Mesenchymal stem cell (in vitro differentiated cells and primary cell): ENCODE measurements around the gene PDE1A.

Experiments
- DNase-seq: peaks from one replicate; pipeline ENCODE4 v3.0.0-alpha.2; 2013
- H2AFZ ChIP-seq: one replicate; pipeline ENCODE4 v1.6.1; 2013; ENCODE audit warnings: low read depth, mild to moderate bottlenecking, control low read depth, inconsistent platforms, low read length, moderate library complexity
- H2AK5ac ChIP-seq: 2 replicates; pipeline ENCODE4 v1.6.1; 2013; ENCODE audit warnings: low read length, moderate library complexity, mild to moderate bottlenecking, inconsistent platforms; ENCODE audit not compliant: severe bottlenecking
- H2BK120ac ChIP-seq: one replicate; pipeline ENCODE4 v1.6.1; 2013; ENCODE audit warnings: low read depth, mild to moderate bottlenecking, inconsistent platforms, low read length, moderate library complexity
- H2BK12ac ChIP-seq, 2 experiments: one replicate each; pipeline ENCODE4 v1.6.1; 2013; ENCODE audit warnings: inconsistent platforms in 2 of 2, low read length in 2 of 2, mild to moderate bottlenecking in 2 of 2, moderate library complexity in 2 of 2, control low read depth in 1 of 2
- H2BK15ac ChIP-seq: one replicate; pipeline ENCODE4 v1.6.1; 2013; ENCODE audit warnings: mild to moderate bottlenecking, low read depth, inconsistent platforms; ENCODE audit not compliant: poor library complexity, severe bottlenecking
- H2BK5ac ChIP-seq: 2 replicates; pipeline ENCODE4 v1.6.1; 2013; ENCODE audit warnings: low read depth, mild to moderate bottlenecking, low read length, control low read depth, inconsistent platforms; ENCODE audit not compliant: poor library complexity, severe bottlenecking
- H3K14ac ChIP-seq, 2 experiments: one replicate each; pipeline ENCODE4 v1.6.1; 2013; ENCODE audit warnings: inconsistent platforms in 2 of 2, low read length in 2 of 2, control low read depth in 1 of 2, mild to moderate bottlenecking in 1 of 2, moderate library complexity in 1 of 2
- H3K18ac ChIP-seq, 2 experiments: one replicate each; pipeline ENCODE4 v1.6.1; 2013; ENCODE audit warnings: inconsistent platforms in 2 of 2, low read length in 2 of 2, control low read depth in 1 of 2, low read depth in 1 of 2, mild to moderate bottlenecking in 1 of 2
- H3K23ac ChIP-seq, 2 experiments: one replicate each; pipeline ENCODE4 v1.6.1; 2013; ENCODE audit warnings: inconsistent platforms in 2 of 2, low read length in 2 of 2, mild to moderate bottlenecking in 2 of 2, moderate library complexity in 2 of 2, control low read depth in 1 of 2
- H3K27ac ChIP-seq: 2 replicates; pipeline ENCODE4 v1.5.1; 2013; ENCODE audit warnings: mild to moderate bottlenecking, moderate library complexity, low read length, control low read depth, inconsistent platforms; ENCODE audit not compliant: poor library complexity, severe bottlenecking
- H3K27me3 ChIP-seq, 2 experiments: 2 replicates each; pipeline versions ENCODE4 v1.6.1 to v1.7.0; 2013; ENCODE audit warnings: low read length in 2 of 2, mild to moderate bottlenecking in 2 of 2, moderate library complexity in 2 of 2, control low read depth in 1 of 2, inconsistent platforms in 1 of 2; ENCODE audit not compliant: control insufficient read depth in 1 of 2, insufficient read depth in 1 of 2
- H3K36me3 ChIP-seq, 2 experiments: 2 replicates each; pipeline versions ENCODE4 v1.6.1 to v1.7.0; 2013; ENCODE audit warnings: low read length in 2 of 2, control low read depth in 1 of 2, inconsistent platforms in 1 of 2, low read depth in 1 of 2, mild to moderate bottlenecking in 1 of 2; ENCODE audit not compliant: insufficient read depth in 2 of 2, control insufficient read depth in 1 of 2
- H3K4ac ChIP-seq, 2 experiments: one replicate each; pipeline ENCODE4 v1.6.1; 2013; ENCODE audit warnings: inconsistent platforms in 2 of 2, low read length in 2 of 2, mild to moderate bottlenecking in 2 of 2, moderate library complexity in 2 of 2, control low read depth in 1 of 2, low read depth in 1 of 2
- H3K4me1 ChIP-seq: 2 replicates; pipeline ENCODE4 v1.6.1; 2013; ENCODE audit warnings: low read depth, low read length, control low read depth; ENCODE audit not compliant: control insufficient read depth, insufficient read depth
- H3K4me2 ChIP-seq: 2 replicates; pipeline ENCODE4 v1.6.1; 2013; ENCODE audit warnings: low read length, mild to moderate bottlenecking, inconsistent platforms; ENCODE audit not compliant: poor library complexity, severe bottlenecking
- H3K4me3 ChIP-seq, 2 experiments: 2 replicates each; pipeline versions ENCODE4 v1.5.1 to v1.7.0; 2013; ENCODE audit warnings: low read length in 2 of 2, mild to moderate bottlenecking in 2 of 2, control low read depth in 1 of 2, low read depth in 1 of 2; ENCODE audit not compliant: insufficient read depth in 1 of 2
- H3K79me1 ChIP-seq: replicated peaks from 2 replicates; pipeline ENCODE4 v1.6.1; 2013; ENCODE audit warnings: mild to moderate bottlenecking, control low read depth, low read length, inconsistent platforms; ENCODE audit not compliant: poor library complexity, severe bottlenecking
- H3K9ac ChIP-seq: 2 replicates; pipeline ENCODE4 v1.7.0; 2013; ENCODE audit warnings: mild to moderate bottlenecking, low read length, moderate library complexity
- H3K9me3 ChIP-seq: 2 replicates; pipeline ENCODE4 v1.7.0; 2013; ENCODE audit warnings: mild to moderate bottlenecking, low read length; ENCODE audit not compliant: control insufficient read depth
- H4K8ac ChIP-seq: one replicate; pipeline ENCODE4 v1.6.1; 2013; ENCODE audit warnings: inconsistent platforms, mild to moderate bottlenecking, low read length, moderate library complexity
- H4K91ac ChIP-seq: one replicate; pipeline ENCODE4 v1.6.1; 2013; ENCODE audit warnings: mild to moderate bottlenecking, low read length, inconsistent platforms
- WGBS: methylation state at CpG from one replicate; pipeline ENCODE4 v1.1.7; 2013; ENCODE audit warnings: mixed read lengths; 5-methylcytosine and 5-hydroxymethylcytosine counted together

The PDE1A gene

GRCh38 chr2:182379241-182379640 lies 47.6 kb downstream of the PDE1A start:
- Histone ChIP-seq H3K27ac (peak overlapping the region; percentile 38), H3K14ac (no peak overlapping the region), H2BK12ac (no peak overlapping the region), H2BK120ac (no peak overlapping the region), H2AFZ (no peak overlapping the region), H3K9me3 (peaks cover 36% of the 10 kb centered on the region), H4K8ac (no peak overlapping the region), H3K36me3 (peaks cover 0 to 9% of the 10 kb centered on the region in 2 experiments), H2BK5ac (no peak overlapping the region), H3K18ac (no peak overlapping the region), H3K4me3 (no peak overlapping the region), H3K79me1 (no peaks in the 10 kb centered on the region), H3K9ac (peak overlapping the region; percentile 5), H3K4me2 (no peak overlapping the region), H4K91ac (no peak overlapping the region), H3K4me1 (no peaks in the 10 kb centered on the region), H3K27me3 (no peaks in the 10 kb centered on the region), H3K23ac (no peak overlapping the region), H3K4ac (no peak overlapping the region), H2AK5ac (no peak overlapping the region), H2BK15ac (no peak overlapping the region)
- DNase-seq = peak; percentile 52
- 0% methylated on average over 1 of the region's 1 CpG for WGBS

- Histone ChIP-seq H3K9ac (peak overlapping the region; percentile 5), H3K4me1 (no peaks in the 10 kb centered on the region), H3K79me1 (no peaks in the 10 kb centered on the region), H3K36me3 (peaks cover 0 to 9% of the 10 kb centered on the region in 2 experiments), H2BK12ac (no peak overlapping the region), H3K14ac (no peak overlapping the region), H3K4me2 (no peak overlapping the region), H3K4me3 (no peak overlapping the region), H2BK15ac (no peak overlapping the region), H2BK120ac (no peak overlapping the region), H2AK5ac (no peak overlapping the region), H3K27ac (no peak overlapping the region), H2BK5ac (no peak overlapping the region), H2AFZ (no peak overlapping the region), H3K27me3 (no peaks in the 10 kb centered on the region), H3K4ac (no peak overlapping the region), H3K9me3 (peaks cover 35% of the 10 kb centered on the region), H4K8ac (no peak overlapping the region), H3K23ac (no peak overlapping the region), H4K91ac (no peak overlapping the region), H3K18ac (no peak overlapping the region)
- no peak for DNase-seq
- 95% methylated on average over 1 of the region's 2 CpGs for WGBS
These were observed 48.1 kb downstream of the PDE1A start for GRCh38 chr2:182378759-182379158.

- Histone ChIP-seq H2BK12ac (no peak overlapping the region), H3K18ac (no peak overlapping the region), H4K91ac (no peak overlapping the region), H2BK120ac (no peak overlapping the region), H3K9me3 (peaks cover 33% of the 10 kb centered on the region), H3K36me3 (peaks cover 0 to 9% of the 10 kb centered on the region in 2 experiments), H3K27me3 (no peaks in the 10 kb centered on the region), H3K4me2 (no peak overlapping the region), H2BK5ac (no peak overlapping the region), H3K4me1 (no peaks in the 10 kb centered on the region), H3K14ac (no peak overlapping the region), H2AK5ac (no peak overlapping the region), H3K9ac (no peak overlapping the region), H3K23ac (no peak overlapping the region), H2AFZ (no peak overlapping the region), H4K8ac (no peak overlapping the region), H2BK15ac (no peak overlapping the region), H3K4ac (no peak overlapping the region), H3K4me3 (no peak overlapping the region), H3K27ac (no peak overlapping the region), H3K79me1 (no peaks in the 10 kb centered on the region)
- DNase-seq = no peak
- WGBS = no CpG with 5 or more reads among the region's 1 CpG
These were observed 49.4 kb downstream of the PDE1A start for GRCh38 chr2:182377467-182377866.

GRCh38 chr2:182375862-182376261 lies 51.0 kb downstream of the PDE1A start:
- H3K4me3 ChIP-seq = no peak overlapping the region
- no peak overlapping the region for H4K91ac ChIP-seq
- H4K8ac ChIP-seq = no peak overlapping the region
- no peak overlapping the region for H3K23ac ChIP-seq
- peaks cover 1% of the 10 kb centered on the region for H3K4me1 ChIP-seq
- no peak overlapping the region for H2AFZ ChIP-seq
- H2BK12ac ChIP-seq = no peak overlapping the region
- H3K9ac ChIP-seq = no peak overlapping the region
- H3K27ac ChIP-seq = no peak overlapping the region
- H2BK120ac ChIP-seq = no peak overlapping the region
- H2BK5ac ChIP-seq = no peak overlapping the region
- WGBS = 92% methylated on average over 1 of the region's 1 CpG
- no peak overlapping the region for H3K4me2 ChIP-seq
- no peak for DNase-seq
- peaks cover 0 to 9% of the 10 kb centered on the region in 2 experiments for H3K36me3 ChIP-seq
- no peak overlapping the region for H3K14ac ChIP-seq
- H3K4ac ChIP-seq = no peak overlapping the region
- H3K27me3 ChIP-seq = no peaks in the 10 kb centered on the region
- H3K79me1 ChIP-seq = no peaks in the 10 kb centered on the region
- no peak overlapping the region for H2AK5ac ChIP-seq
- no peak overlapping the region for H3K18ac ChIP-seq
- peak overlapping the region; percentile 52 for H2BK15ac ChIP-seq
- peaks cover 33% of the 10 kb centered on the region for H3K9me3 ChIP-seq
